GM21447 (cell line): ENCODE results near the gene TIPRL.
A peak's percentile ranks its signal among the peaks of the same experiment; 100 is the strongest.
"Not testable (repeated sequence)": the region's sequence is repeated elsewhere in the genome, so short reads cannot be mapped to it uniquely, and the experiment has no call there.

Source experiments
- ATAC-seq: cut with Tn5 transposase; IDR thresholded peaks from one replicate; pipeline ENCODE4 v1.9.1; 2021; ENCODE audit not compliant: unreplicated experiment

TIPRL gene

GRCh38 chr1:168157638-168158037 is 21.1 kb upstream of the TIPRL start:
- ATAC-seq = no peak

GRCh38 chr1:168159251-168159650 is 19.5 kb upstream of the TIPRL start:
- ATAC-seq = no peak

GRCh38 chr1:168159979-168160378 is 18.8 kb upstream of the TIPRL start:
- ATAC-seq = no peak

- ATAC-seq = no peak
Measured at GRCh38 chr1:168161459-168161858, 17.3 kb upstream of the TIPRL start.

- ATAC-seq = no peak
Measured at GRCh38 chr1:168163670-168164069, 15.1 kb upstream of the TIPRL start.

- ATAC-seq = no peak
Measured at GRCh38 chr1:168164771-168165170, 14.0 kb upstream of the TIPRL start.

GRCh38 chr1:168167806-168168205 is 11.0 kb upstream of the TIPRL start:
- no peak for ATAC-seq

- no peak for ATAC-seq
Measured at GRCh38 chr1:168170564-168171508, 7.9 kb upstream of the TIPRL start.

- no peak for ATAC-seq
Measured at GRCh38 chr1:168172250-168172915, 6.4 kb upstream of the TIPRL start.

GRCh38 chr1:168178227-168178637 is 530 bp upstream of the TIPRL start:
- no peak for ATAC-seq

GRCh38 chr1:168179438-168180147 is 831 bp downstream of the TIPRL start:
- ATAC-seq = peak; percentile 5

GRCh38 chr1:168180148-168180524 is 1.4 kb downstream of the TIPRL start:
- no peak for ATAC-seq

- not testable (repeated sequence) for ATAC-seq
Measured at GRCh38 chr1:168181063-168181720, 2.4 kb downstream of the TIPRL start.

- no peak for ATAC-seq
Measured at GRCh38 chr1:168187177-168187576, 8.4 kb downstream of the TIPRL start.

- ATAC-seq = no peak
Measured at GRCh38 chr1:168190403-168190802, 11.6 kb downstream of the TIPRL start.

- no peak for ATAC-seq
Measured at GRCh38 chr1:168195199-168196135, 16.7 kb downstream of the TIPRL start.

- ATAC-seq = no peak
Measured at GRCh38 chr1:168199056-168199455, 20.3 kb downstream of the TIPRL start.

GRCh38 chr1:168202941-168203654 is 24.3 kb downstream of the TIPRL start:
- ATAC-seq = no peak

- ATAC-seq = no peak
Measured at GRCh38 chr1:168206111-168206510, 27.3 kb downstream of the TIPRL start.
